Erythroblast (primary cell): ENCODE data around the gene PDLIM4.

Source experiments
- DNase-seq, 2 experiments: peaks; one replicate each; lab custom pipeline; 2025; lab: John Stamatoyannopoulos, UW
- GATA1 ChIP-seq: IDR thresholded peaks from 2 replicates; pipeline ENCODE4 v1.6.1; 2011; ENCODE audit warnings: low read depth, mild to moderate bottlenecking, control low read depth, low read length, moderate library complexity
- POLR2A ChIP-seq: IDR thresholded peaks from 2 replicates; pipeline ENCODE4 v1.6.1; 2011; ENCODE audit warnings: mild to moderate bottlenecking, low read length

Gene PDLIM4

GRCh38 chr5:132315529-132316067 is 58.1 kb downstream of the PDLIM4 start:
- TF ChIP-seq GATA1: peak; percentile 93
- TF ChIP-seq POLR2A: peak; percentile 36
- DNase-seq: peak; percentile 93 to 97

- TF ChIP-seq POLR2A (no peak), GATA1 (no peak)
- no peak for DNase-seq
These were observed 62.5 kb downstream of the PDLIM4 start for GRCh38 chr5:132319975-132320374.

- DNase-seq: no peak
- TF ChIP-seq GATA1 (no peak), POLR2A (no peak)
These were observed 63.7 kb downstream of the PDLIM4 start for GRCh38 chr5:132321109-132321721.

- DNase-seq: no peak
- TF ChIP-seq GATA1 (no peak), POLR2A (no peak)
These were observed 64.8 kb downstream of the PDLIM4 start for GRCh38 chr5:132322266-132322665.
